T follicular helper cell (primary cell): ENCODE results near the gene KBTBD7.
A peak's percentile ranks its signal among the peaks of the same experiment; 100 is the strongest.

Experiments
- DNase-seq: peaks from one replicate; pipeline ENCODE4 v3.0.0-alpha.2; 2020; ENCODE audit warnings: low read depth
- total RNA-seq, 2 experiments: gene quantifications; one replicate each; lab custom pipeline; 2026; lab: John Stamatoyannopoulos, UW

Gene KBTBD7, protein sequence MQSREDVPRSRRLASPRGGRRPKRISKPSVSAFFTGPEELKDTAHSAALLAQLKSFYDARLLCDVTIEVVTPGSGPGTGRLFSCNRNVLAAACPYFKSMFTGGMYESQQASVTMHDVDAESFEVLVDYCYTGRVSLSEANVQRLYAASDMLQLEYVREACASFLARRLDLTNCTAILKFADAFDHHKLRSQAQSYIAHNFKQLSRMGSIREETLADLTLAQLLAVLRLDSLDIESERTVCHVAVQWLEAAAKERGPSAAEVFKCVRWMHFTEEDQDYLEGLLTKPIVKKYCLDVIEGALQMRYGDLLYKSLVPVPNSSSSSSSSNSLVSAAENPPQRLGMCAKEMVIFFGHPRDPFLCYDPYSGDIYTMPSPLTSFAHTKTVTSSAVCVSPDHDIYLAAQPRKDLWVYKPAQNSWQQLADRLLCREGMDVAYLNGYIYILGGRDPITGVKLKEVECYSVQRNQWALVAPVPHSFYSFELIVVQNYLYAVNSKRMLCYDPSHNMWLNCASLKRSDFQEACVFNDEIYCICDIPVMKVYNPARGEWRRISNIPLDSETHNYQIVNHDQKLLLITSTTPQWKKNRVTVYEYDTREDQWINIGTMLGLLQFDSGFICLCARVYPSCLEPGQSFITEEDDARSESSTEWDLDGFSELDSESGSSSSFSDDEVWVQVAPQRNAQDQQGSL
- 10.4 to 30.2 reads per million in 2 experiments for total RNA-seq

- DNase-seq, result peak; percentile 81
These were observed at the start of gene KBTBD7 for GRCh38 chr13:41193919-41194824. Gene KBTBD7, minus strand, starts transcription at chr13:41194569. Its CDS starts 312 bp downstream, at chr13:41194257.

- DNase-seq, result no peak
These were observed 47.3 kb upstream of the KBTBD7 start for GRCh38 chr13:41241626-41242025.

DNA sequence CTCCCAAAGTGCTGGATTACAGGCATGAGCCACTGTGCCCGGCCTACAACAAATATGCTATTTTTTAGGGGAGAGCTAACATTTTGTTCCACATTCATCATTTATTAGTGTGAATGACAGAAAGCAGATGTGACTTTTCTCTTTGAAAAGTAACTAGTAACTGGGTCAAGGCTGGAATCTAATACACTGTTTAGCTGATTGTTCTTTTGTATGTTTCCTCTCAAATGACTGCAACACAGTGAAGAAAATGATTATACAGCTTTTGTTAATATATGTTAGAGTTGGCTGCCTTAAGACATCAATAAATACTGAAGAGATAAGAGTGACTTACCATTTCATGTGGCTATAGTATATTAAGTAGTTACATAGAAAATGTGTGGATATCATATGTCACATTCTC, 42.0 kb upstream of the KBTBD7 start:
- no peak for DNase-seq

DNA sequence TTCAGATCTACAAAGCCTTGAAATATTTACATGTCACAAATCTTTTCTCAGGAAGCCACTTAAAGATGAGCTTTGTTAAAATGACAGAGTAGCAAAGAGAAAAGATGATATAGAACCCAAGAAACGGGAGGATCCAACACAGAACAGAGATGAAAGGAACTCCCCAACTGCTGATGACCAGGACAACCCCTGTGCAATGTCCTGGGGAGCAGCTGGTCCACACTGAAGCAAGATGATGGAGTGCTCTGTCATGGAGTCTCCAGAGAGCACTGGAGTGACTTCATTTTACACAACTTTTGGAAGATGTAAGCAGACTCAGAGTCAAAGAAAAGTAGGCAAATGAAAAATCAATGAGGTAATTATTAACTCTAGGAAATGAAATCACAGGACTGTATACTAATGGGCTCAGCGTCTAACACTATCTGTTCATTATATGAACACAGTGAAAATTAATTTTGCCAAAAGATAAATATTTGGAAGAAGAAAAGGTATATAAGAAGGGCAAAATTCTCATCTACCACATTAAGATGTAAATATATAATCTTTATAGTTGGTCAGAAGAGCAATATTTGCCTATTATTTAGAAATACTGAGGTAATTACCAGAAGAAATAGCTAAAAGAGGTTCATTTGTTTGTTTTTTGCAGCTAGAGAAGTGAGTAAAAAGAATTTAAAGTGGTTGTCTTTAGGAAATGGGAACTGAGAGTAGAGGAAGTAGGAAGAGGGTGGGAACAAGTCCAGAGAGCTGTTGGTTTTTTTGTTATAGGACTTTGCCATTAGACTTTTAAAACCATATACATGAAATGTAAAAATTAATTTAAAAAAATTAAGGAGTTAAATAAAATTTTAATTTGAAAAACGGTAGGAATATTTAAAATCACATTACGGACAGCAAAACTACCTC, 38.5 kb upstream of the KBTBD7 start:
- DNase-seq, result no peak

DNA sequence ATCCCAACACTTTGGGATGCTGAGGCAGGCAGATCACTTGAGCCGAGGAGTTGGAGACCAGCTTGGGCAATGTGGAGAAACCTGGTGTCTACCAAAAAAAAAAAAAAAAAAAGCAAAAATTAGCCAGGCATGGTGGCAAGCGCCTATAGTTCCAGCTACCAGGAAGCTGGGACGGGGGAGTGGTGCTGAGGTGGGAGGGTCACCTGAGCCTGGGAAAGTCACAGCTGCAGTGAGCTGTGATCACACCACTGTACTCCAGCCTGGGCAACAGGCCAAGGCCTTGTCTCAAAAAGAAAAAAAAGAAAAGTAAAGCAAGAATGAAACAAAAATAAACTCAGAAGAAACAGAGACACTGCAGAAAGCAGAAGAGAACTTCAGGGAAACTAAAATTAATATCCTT, 37.4 kb upstream of the KBTBD7 start:
- no peak for DNase-seq

DNA sequence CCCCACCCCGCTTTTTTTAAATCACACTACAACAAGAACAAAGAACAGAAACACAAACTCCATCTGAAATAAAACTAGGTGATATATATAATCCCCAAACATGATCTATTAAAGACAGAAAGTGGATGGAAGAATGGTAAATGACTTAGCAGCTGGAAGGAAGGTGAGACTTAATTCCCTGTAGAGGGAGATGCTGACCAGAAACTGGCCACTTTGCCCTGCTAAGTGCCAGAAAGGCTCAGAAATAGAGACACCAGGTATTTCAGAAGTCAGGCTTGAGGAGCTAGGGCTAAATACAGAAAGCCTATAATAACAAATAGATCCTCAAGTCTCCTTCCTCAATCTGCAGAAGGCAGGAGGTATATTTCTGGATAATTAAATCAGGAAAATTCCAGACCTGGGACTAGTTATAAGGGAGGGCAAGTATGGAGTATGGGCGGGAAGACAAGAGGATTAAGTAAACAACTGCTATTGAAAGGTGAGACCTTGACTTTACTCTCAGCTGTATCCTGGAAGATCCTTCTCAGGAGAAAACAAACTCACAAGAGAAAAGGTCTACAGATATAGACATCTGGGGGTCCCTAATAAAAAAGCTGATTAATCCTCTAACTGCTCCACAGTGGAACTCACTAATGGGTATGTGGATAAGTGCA, 36.8 kb upstream of the KBTBD7 start:
- no peak for DNase-seq

DNA sequence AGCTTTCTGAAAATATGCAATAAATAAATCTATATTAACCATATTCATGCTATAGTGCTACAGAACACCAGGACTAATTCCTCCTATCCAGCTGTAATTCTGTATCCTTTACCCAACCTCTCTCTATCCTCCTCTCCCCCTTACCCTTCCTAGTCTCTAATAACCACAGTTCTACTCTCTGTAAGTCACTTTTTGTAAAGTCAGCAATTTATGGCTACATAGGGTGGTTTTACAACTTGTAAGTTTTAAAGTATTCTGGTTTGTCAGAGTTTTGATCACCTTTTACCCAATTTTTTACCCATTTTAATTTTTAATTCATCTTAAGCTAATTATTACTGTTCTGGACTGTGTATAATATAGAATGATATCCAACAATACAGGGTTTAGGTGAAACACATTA, 35.0 kb upstream of the KBTBD7 start:
- DNase-seq, result no peak

GRCh38 chr13:41224113-41225110, 30.0 kb upstream of the KBTBD7 start:
- DNase-seq, result no peak

GRCh38 chr13:41222259-41222852, 28.0 kb upstream of the KBTBD7 start:
- peak; percentile 39 for DNase-seq

DNA sequence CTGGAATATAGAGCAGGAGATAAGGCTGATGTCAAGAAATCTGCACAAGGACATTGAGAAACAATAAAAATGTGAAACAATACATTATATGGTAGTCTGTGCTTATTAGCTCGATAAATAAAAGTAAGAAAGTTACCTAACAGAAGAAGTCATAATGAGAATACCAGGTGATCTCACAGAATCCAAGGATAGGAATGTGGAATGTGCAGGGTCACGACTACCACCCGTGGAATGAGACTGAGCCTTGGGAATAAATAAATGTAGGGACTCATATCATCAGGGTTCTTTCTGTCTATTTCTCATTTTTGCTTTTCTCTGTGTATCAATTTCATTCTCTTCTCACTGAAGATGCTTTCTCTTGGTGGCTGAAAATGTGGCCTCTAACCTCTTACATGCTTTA, 26.0 kb upstream of the KBTBD7 start:
- DNase-seq, result no peak

DNA sequence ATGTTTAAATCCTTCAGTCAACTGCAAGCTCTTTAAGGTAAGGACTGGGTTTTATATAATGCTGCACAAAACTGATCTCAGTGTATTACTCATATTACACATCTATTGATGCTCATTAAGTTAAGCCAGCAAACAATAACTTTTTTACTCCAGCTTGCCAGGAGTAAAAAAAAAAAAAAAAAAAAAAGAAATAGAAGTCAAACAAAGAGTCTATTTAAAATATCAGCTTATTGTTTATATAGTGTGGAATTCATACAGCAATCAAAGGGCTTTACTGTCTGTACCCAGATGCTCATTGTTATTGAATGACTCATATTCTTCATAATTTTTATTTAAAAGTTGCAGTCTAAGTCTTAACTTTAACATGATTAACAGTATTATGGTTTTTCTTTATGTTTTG, 21.8 kb upstream of the KBTBD7 start:
- no peak for DNase-seq

DNA sequence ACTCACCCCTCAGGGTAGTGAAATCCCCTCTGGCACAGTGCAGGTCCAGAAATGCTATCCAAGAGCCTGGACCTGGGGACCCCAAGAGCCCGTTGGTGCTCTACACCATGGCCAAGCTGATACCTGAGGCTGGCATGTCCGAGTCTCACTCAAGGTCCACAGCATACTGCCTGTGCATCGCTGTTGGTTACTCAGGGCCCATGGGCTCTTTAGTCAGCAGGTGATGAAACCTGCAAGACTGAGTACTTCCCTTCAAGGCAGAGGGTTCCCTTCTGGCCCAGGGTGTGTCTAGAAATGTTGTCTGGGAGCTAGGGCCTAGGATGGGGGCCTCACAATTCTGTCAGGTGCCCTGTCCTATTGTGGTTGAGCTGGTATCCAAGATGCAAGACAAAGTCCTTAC, 19.6 kb upstream of the KBTBD7 start:
- DNase-seq, result no peak

DNA sequence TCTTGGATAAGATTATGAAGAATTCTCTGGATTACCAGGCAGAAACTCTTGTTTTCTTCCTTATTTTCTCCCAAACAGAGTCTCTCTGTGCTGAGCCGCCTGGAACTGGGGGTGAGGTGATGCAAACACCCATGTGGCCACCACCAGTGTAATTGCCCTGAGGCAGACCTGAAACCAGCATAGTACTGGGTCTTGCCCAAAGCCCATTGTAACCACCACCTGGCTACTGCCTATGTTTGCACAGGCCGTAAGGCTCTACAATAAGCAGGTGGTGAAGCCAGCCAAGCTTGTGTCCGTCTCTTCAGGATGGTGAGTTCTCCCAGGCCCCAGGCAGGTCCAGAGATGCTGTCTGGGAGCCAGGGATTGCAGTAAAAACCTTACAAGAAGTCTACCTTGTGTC, 18.9 kb upstream of the KBTBD7 start:
- DNase-seq, result no peak

- DNase-seq, result no peak
These were observed 18.5 kb upstream of the KBTBD7 start for GRCh38 chr13:41212881-41213280.

GRCh38 chr13:41211062-41211461, 16.7 kb upstream of the KBTBD7 start:
- no peak for DNase-seq

GRCh38 chr13:41206467-41206866, 12.1 kb upstream of the KBTBD7 start:
- no peak for DNase-seq

- no peak for DNase-seq
These were observed 9.4 kb upstream of the KBTBD7 start for GRCh38 chr13:41203810-41204209.

- no peak for DNase-seq
These were observed 5.8 kb upstream of the KBTBD7 start for GRCh38 chr13:41200126-41200525.

DNA sequence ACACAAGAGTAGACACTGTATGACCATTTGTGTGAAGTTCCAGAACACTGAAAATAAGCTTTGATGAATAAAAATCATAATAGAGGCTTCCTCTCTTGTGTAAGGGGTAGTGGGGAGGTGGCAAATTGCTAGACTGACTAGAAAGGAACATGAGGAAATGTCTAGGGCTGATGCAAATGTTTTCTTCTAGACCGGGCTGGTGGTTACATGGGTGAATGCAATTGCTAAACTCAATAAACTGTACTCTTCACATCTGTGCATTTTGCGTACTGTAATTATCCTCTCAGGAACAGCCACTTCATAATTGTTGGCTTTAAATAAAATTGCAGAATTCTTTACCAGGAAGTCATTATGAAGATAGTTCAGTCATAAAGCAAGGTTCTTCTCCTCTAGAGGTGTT, 5.2 kb upstream of the KBTBD7 start:
- no peak for DNase-seq
